PFSK-1 (cell line): ENCODE results near the gene PLSCR5.

Source experiments
- POLR2AphosphoS5 ChIP-seq: IDR thresholded peaks from 2 replicates; pipeline ENCODE4 v1.6.1; 2012; ENCODE audit warnings: low read depth, mild to moderate bottlenecking, control low read depth, low read length, moderate library complexity
- SIN3A ChIP-seq: IDR thresholded peaks from 2 replicates; pipeline ENCODE4 v1.6.1; 2012; ENCODE audit warnings: mild to moderate bottlenecking, low read length, moderate library complexity, borderline replicate concordance; ENCODE audit not compliant: insufficient read depth
- TAF1 ChIP-seq: IDR thresholded peaks from 2 replicates; pipeline ENCODE4 v1.6.1; 2012; ENCODE audit warnings: low read length, control low read depth, borderline replicate concordance; ENCODE audit not compliant: insufficient read depth
- TF ChIP-seq, protein P1 (sequence below), 2 experiments: IDR thresholded peaks; 2 replicates each; pipeline versions ENCODE4 v1.6.1 to v1.8.0; 2011 to 2012; ENCODE audit warnings: low read depth in 2 of 2, low read length in 2 of 2, control low read depth in 1 of 2, inconsistent platforms in 1 of 2, mild to moderate bottlenecking in 1 of 2, moderate library complexity in 1 of 2; ENCODE audit not compliant: insufficient read depth in 1 of 2

DNA sequence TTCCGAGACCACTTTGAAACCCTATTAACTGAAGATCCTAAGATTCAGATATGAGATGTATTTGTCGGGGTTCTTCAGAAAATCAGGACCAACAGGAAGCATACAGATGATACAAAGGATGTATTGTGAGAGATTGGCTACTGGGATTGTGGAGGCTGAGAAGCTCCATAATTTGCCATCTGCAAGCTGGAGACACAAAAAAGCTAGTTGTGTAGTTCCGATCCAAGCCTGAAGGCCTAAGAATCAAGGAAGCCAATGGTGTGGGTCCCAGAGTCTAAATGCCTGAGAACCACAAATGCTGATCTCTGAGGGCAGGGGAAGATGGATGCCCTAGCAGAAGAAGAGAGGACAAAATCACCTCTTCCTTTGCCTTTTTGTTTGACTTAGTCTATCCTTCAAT is 49.8 kb downstream of the PLSCR5 start:
- TF ChIP-seq, protein P1, sequence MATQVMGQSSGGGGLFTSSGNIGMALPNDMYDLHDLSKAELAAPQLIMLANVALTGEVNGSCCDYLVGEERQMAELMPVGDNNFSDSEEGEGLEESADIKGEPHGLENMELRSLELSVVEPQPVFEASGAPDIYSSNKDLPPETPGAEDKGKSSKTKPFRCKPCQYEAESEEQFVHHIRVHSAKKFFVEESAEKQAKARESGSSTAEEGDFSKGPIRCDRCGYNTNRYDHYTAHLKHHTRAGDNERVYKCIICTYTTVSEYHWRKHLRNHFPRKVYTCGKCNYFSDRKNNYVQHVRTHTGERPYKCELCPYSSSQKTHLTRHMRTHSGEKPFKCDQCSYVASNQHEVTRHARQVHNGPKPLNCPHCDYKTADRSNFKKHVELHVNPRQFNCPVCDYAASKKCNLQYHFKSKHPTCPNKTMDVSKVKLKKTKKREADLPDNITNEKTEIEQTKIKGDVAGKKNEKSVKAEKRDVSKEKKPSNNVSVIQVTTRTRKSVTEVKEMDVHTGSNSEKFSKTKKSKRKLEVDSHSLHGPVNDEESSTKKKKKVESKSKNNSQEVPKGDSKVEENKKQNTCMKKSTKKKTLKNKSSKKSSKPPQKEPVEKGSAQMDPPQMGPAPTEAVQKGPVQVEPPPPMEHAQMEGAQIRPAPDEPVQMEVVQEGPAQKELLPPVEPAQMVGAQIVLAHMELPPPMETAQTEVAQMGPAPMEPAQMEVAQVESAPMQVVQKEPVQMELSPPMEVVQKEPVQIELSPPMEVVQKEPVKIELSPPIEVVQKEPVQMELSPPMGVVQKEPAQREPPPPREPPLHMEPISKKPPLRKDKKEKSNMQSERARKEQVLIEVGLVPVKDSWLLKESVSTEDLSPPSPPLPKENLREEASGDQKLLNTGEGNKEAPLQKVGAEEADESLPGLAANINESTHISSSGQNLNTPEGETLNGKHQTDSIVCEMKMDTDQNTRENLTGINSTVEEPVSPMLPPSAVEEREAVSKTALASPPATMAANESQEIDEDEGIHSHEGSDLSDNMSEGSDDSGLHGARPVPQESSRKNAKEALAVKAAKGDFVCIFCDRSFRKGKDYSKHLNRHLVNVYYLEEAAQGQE (IDR thresholded peaks at IDR 0.05; ENCODE audit: insufficient read depth in 1 of 2, low read depth in 2 of 2, low read length in 2 of 2) = no peak
- TF ChIP-seq TAF1 (no peak), POLR2AphosphoS5 (no peak), SIN3A (no peak)
